Endometrial microvascular endothelial cells (primary cell): ENCODE data around the gene MORN5. TPM values are rescaled to one million over a fixed set of nuclear protein-coding genes. Genes with fewer than 3 reads are reported as not detected.

Experiments used
- total RNA-seq: library from RNA; depleted of rRNA; stranded (reverse); fragments of >200 nt; gene quantifications from one replicate; pipeline ENCODE4 v1.2.3, GENCODE V29; 2015; ENCODE audit errors: inconsistent ontology term

Gene MORN5
- total RNA-seq, 1 donor from 2014 or later: not detected

Other genes starting within 250 kb of the MORN5 start
- gene TTLL11, start 66.6 kb upstream of the MORN5 start, total RNA-seq: 2.0 TPM
- 79.3 TPM for gene NDUFA8, start 129 bp upstream of the MORN5 start, total RNA-seq
- 24.2 TPM for gene LHX6, start 69.0 kb downstream of the MORN5 start, total RNA-seq
- 18.7 TPM for gene RBM18, start 104.9 kb downstream of the MORN5 start, total RNA-seq
- 51.4 TPM for gene MRRF, start 105.0 kb downstream of the MORN5 start, total RNA-seq
- gene PTGS1, start 211.1 kb downstream of the MORN5 start, total RNA-seq: 1.0 TPM